BJ (cell line): ENCODE data around the gene ARMH2. TPM values are rescaled to one million over a fixed set of nuclear protein-coding genes. Genes with fewer than 3 reads are reported as not detected.
"Not testable (repeated sequence)": the region's sequence is repeated elsewhere in the genome, so short reads cannot be mapped to it uniquely, and the experiment has no call there.

Experiments used
- CTCF ChIA-PET: fragments of 350-600 bp; formaldehyde crosslinking; extraction: SDS; loops from one replicate; lab custom pipeline; 2021; ENCODE audit warnings: antibody characterized with exemption, inconsistent platforms; lab: Yijun Ruan, JAX
- POLR2A ChIA-PET: fragments of 300-600 bp; sonication (Branson Sonifier 250); formaldehyde crosslinking; extraction: SDS; loops from one replicate; lab custom pipeline; 2021; ENCODE audit warnings: antibody characterized with exemption; lab: Charles Lee
- DNase-seq: peaks from one replicate; pipeline ENCODE4 v3.0.0-alpha.2; 2011; ENCODE audit warnings: low read depth
- H3K27me3 ChIP-seq: 2 replicates; pipeline ENCODE4 v1.6.0; 2011; ENCODE audit warnings: low read length; ENCODE audit not compliant: control insufficient read depth, insufficient read depth
- H3K36me3 ChIP-seq: 2 replicates; pipeline ENCODE4 v1.5.1; 2011; ENCODE audit warnings: low read length; ENCODE audit not compliant: control insufficient read depth, insufficient read depth
- H3K4me3 ChIP-seq: 2 replicates; pipeline ENCODE4 v1.5.1; 2011; ENCODE audit warnings: low read depth, mild to moderate bottlenecking, control low read depth, low read length
- CTCF ChIP-seq: IDR thresholded peaks from 2 replicates; pipeline ENCODE4 v1.5.1; 2011; ENCODE audit warnings: low read depth, mild to moderate bottlenecking, control low read depth, inconsistent platforms, low read length, moderate library complexity; ENCODE audit not compliant: insufficient read depth
- polyA plus RNA-seq: library from polyadenylated mRNA; depleted of rRNA; stranded (reverse); fragments of >200 nt; gene quantifications from 2 replicates; pipeline ENCODE4 v1.2.3, GENCODE V29; 2011

Gene ARMH2
- polyA plus RNA-seq, 1 experiment: not detected

- CTCF ChIA-PET: no interaction called here
Measured at GRCh38 chr6:24757611-24758010, 41.1 kb downstream of the ARMH2 start.

DNA sequence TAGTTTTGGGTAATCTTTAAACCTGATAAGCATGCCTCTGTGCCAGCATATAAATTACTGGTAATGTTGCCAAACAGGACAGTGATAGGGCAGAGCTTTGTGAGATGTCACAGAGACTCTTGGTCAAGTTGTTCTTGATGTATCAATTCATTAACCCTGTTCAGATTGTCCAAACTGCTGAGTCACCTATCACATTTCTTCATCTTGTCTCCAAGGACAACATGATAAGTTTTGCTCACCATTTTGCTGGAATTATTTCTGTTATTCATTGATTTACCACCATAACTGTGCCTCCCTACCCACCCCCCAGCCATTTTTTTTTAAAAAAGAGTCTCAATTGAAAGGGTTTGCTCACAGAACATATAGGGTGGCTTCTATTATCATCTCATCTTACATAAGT, 43.4 kb downstream of the ARMH2 start:
- Histone ChIP-seq H3K27me3 (no peaks in the 10 kb centered on the region), H3K4me3 (no peak overlapping the region), H3K36me3 (no peaks in the 10 kb centered on the region)
- ChIA-PET POLR2A (no interaction called here), CTCF (interaction anchor here (1.1 to 2.0 kb wide), 2 partner anchors 12 to 174 kb away, joined by 4 to 5 read pairs; no protein-coding TSS in a partner anchor)
- TF ChIP-seq CTCF: no peak
- no peak for DNase-seq

More at GRCh38 chr6:24757611-24758010, 41.1 kb downstream of the ARMH2 start:
- Histone ChIP-seq H3K4me3 (no peak overlapping the region), H3K27me3 (no peaks in the 10 kb centered on the region), H3K36me3 (no peaks in the 10 kb centered on the region)
- no peak for TF ChIP-seq CTCF
- POLR2A ChIA-PET: no interaction called here
- DNase-seq: no peak

DNA sequence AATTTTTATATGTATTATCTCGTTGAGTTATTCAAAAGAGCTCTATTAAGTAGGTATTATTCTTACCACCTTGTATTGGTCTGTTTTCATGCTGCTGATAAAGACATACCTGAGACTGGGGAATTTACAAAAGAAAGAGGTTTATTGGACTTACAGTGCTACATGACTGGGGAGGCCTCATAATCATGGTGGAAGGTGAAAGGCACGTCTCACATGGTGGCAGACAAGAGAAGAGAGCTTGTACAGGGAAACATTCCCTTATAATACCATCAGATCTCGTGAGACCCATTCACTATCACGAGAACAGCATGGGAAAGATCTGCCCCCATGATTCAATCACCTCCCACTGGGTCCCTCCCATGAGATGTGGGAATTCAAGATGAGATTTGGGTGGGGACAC, 44.3 kb downstream of the ARMH2 start:
- POLR2A ChIA-PET, H3K4me3 ChIP-seq, DNase-seq, H3K36me3 ChIP-seq, H3K27me3 ChIP-seq: not testable (repeated sequence)
- CTCF ChIA-PET: interaction anchor here (1.1 to 2.0 kb wide), 4 partner anchors 11 to 173 kb away, joined by 3 to 5 read pairs (median 4); no protein-coding TSS in a partner anchor

DNA sequence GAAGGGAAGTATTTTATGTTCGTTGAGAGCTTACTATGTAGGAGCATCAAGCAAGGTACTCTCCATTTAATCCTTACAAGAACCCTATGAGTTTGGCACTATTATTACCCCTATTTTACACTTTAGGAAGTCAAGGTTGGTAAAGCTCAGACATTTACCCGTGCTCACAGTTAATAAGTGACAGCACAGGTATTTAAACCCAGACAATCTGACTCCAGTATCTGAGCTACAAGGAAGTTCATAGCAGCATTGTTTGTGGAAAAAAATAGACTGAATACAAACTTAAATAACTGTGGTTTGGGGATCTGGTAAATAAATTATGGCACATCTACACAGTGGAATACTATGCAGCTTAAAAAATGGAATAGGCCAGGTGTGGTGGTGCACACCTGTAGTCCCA, 45.2 kb downstream of the ARMH2 start:
- POLR2A ChIA-PET: no interaction called here
- TF ChIP-seq CTCF: no peak
- DNase-seq: no peak
- Histone ChIP-seq H3K27me3 (no peaks in the 10 kb centered on the region), H3K4me3 (no peak overlapping the region), H3K36me3 (no peaks in the 10 kb centered on the region)
- CTCF ChIA-PET: interaction anchor here (1.2 to 2.0 kb wide), 4 partner anchors 10 to 172 kb away, joined by 3 to 5 read pairs (median 3); no protein-coding TSS in a partner anchor

DNA sequence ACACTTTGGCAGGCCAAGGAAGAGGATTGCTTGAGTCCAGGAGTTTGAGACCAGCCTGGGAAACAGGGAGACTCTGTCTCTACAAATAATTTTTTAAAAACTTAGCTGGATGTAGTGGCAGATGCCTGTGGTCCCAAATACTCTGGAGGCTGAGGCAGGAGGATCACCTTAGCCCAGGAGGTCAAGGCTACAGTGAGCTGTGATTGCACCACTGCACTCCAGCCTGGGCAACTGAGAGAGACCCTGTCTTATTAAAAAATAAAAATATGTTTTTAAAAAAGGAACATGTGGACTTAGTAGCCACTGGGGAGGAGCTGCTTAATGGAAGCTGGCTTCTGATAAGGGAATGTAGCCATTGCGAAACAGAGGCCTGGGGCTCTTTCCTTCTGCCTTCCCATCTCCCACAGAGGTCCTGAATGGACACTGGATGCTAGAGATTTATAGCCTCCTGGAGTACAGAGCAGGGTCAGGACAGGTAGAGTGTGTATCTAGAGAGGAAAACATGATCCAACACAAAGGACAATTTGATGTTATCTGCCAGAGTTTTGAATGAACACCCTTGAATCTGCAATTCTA, 45.7 kb downstream of the ARMH2 start:
- DNase-seq: no peak
- POLR2A ChIA-PET: no interaction called here
- TF ChIP-seq CTCF: no peak
- CTCF ChIA-PET: interaction anchor here (1.4 kb wide), 2 partner anchors 9 to 31 kb away, joined by 3 read pairs; no protein-coding TSS in a partner anchor
- no peak overlapping the region for H3K4me3 ChIP-seq
- H3K36me3 ChIP-seq: no peaks in the 10 kb centered on the region
- H3K27me3 ChIP-seq: no peaks in the 10 kb centered on the region
